ENCODE measurements around the gene MMP20. TPM values are rescaled to one million over a fixed set of nuclear protein-coding genes. Genes with fewer than 3 reads are reported as not detected.

The MMP20 gene
- total RNA-seq, 1 experiment from 2014 or later, result 0.30 TPM

- ChIA-PET CTCF (interaction anchor here (0.8 kb wide), 1 partner anchor 8 kb away, joined by 3 read pairs; no protein-coding TSS in a partner anchor), POLR2A (no interaction called here), RAD21 (ENCODE audit: low non-redundant PET in 1 of 2, low total read pairs in 2 of 2, uncharacterized antibody in 2 of 2, unreplicated experiment in 2 of 2) (no interaction called here)
- DNase-seq (ENCODE audit: low read depth, low spot score), result no peak
- Histone ChIP-seq H3K79me2 (ENCODE audit: insufficient read depth, low read length) (no peaks in the 10 kb centered on the region), H3K9ac (ENCODE audit: low read length) (no peak overlapping the region), H4K20me1 (ENCODE audit: insufficient read depth) (no peaks in the 10 kb centered on the region), H3K36me3 (ENCODE audit: control insufficient read depth in 1 of 2, insufficient read depth in 2 of 2, low read length in 2 of 2) (no peaks in the 10 kb centered on the region), H2AFZ (ENCODE audit: low read depth, low read length, poor library complexity, severe bottlenecking) (no peak overlapping the region), H3K9me3 (ENCODE audit: control insufficient read depth in 1 of 2, insufficient read depth in 1 of 2, low read depth in 1 of 2, low read length in 2 of 2) (no peaks in the 10 kb centered on the region), H3K27me3 (ENCODE audit: insufficient read depth, low read length) (no peaks in the 10 kb centered on the region), H3K4me1 (ENCODE audit: control insufficient read depth in 1 of 2, insufficient read depth in 2 of 2, low read length in 2 of 2) (peaks cover 0 to 3% of the 10 kb centered on the region in 2 experiments; a peak in 2 of 4 replicates), H3K27ac (ENCODE audit: low read depth, low read length) (no peak overlapping the region), H3K9me2 (ENCODE audit: insufficient read depth) (no peaks in the 10 kb centered on the region), H3K4me2 (ENCODE audit: low read length) (no peak overlapping the region), H3K4me3 (replicated peaks in 1 of 2; ENCODE audit: low read depth in 1 of 2, low read length in 2 of 2) (no peak overlapping the region)
- intact Hi-C loops (cut with micrococcal nuclease), result no loop called here
- no TSS peak for BruUV-seq (replicated peaks)
- ATAC-seq, result no peak
- TF ChIP-seq YY1 (IDR thresholded peaks at IDR 0.05; ENCODE audit: extremely low read depth, insufficient replicate concordance, low read depth, low read length) (no peak), ZBTB33 (IDR thresholded peaks at IDR 0.05; ENCODE audit: extremely low read depth, insufficient replicate concordance, low read length) (no peak), SRF (IDR thresholded peaks at IDR 0.05; ENCODE audit: low read depth) (no peak)
These were observed 4.1 kb downstream of the MMP20 start for GRCh38 chr11:102620818-102621561.

- no peaks in the 10 kb centered on the region for H3K79me2 ChIP-seq (ENCODE audit: insufficient read depth, low read length)
- H3K27ac ChIP-seq (ENCODE audit: low read depth, low read length), result no peak overlapping the region
- no peaks in the 10 kb centered on the region for H3K9me3 ChIP-seq (ENCODE audit: control insufficient read depth in 1 of 2, insufficient read depth in 1 of 2, low read depth in 1 of 2, low read length in 2 of 2)
- H3K4me1 ChIP-seq (ENCODE audit: control insufficient read depth in 1 of 2, insufficient read depth in 2 of 2, low read length in 2 of 2), result peaks cover 7 to 12% of the 10 kb centered on the region in 2 experiments; a peak in 3 of 4 replicates
- no peaks in the 10 kb centered on the region for H4K20me1 ChIP-seq (ENCODE audit: insufficient read depth)
- no peak overlapping the region for H2AFZ ChIP-seq (ENCODE audit: low read depth, low read length, poor library complexity, severe bottlenecking)
- ChIA-PET CTCF (no interaction called here), RAD21 (ENCODE audit: low non-redundant PET in 1 of 2, low total read pairs in 2 of 2, uncharacterized antibody in 2 of 2, unreplicated experiment in 2 of 2) (no interaction called here), POLR2A (no interaction called here)
- DNase-seq (ENCODE audit: low read depth, low spot score) (no peak), ATAC-seq (no peak)
- H3K9me2 ChIP-seq (ENCODE audit: insufficient read depth), result no peaks in the 10 kb centered on the region
- no peaks in the 10 kb centered on the region for H3K27me3 ChIP-seq (ENCODE audit: insufficient read depth, low read length)
- H3K4me3 ChIP-seq (replicated peaks in 1 of 2; ENCODE audit: low read depth in 1 of 2, low read length in 2 of 2), result no peak overlapping the region
- intact Hi-C loops (cut with micrococcal nuclease), result no loop called here
- TF ChIP-seq CBX3 (IDR thresholded peaks at IDR 0.05; ENCODE audit: low read depth), result no peak
- TF ChIP-seq TCF7L2 (IDR thresholded peaks at IDR 0.05; ENCODE audit: borderline replicate concordance, extremely low read depth, insufficient read depth, insufficient read length), result no peak
- TF ChIP-seq CTCF (IDR thresholded peaks at IDR 0.05 in 2 of 3, conservative IDR thresholded peaks at IDR 0.05 in 1 of 3; ENCODE audit: borderline replicate concordance in 1 of 3, insufficient read depth in 1 of 3, low read depth in 2 of 3, low read length in 2 of 3), result no peak
- no peak for TF ChIP-seq CEBPB (IDR thresholded peaks at IDR 0.05; ENCODE audit: low read depth)
- H3K4me2 ChIP-seq (ENCODE audit: low read length), result no peak overlapping the region
- BruUV-seq (replicated peaks), result no TSS peak
- no peaks in the 10 kb centered on the region for H3K36me3 ChIP-seq (ENCODE audit: control insufficient read depth in 1 of 2, insufficient read depth in 2 of 2, low read length in 2 of 2)
- H3K9ac ChIP-seq (ENCODE audit: low read length), result no peak overlapping the region
These were observed 5.0 kb downstream of the MMP20 start for GRCh38 chr11:102620179-102620578.
